Body of pancreas (tissue), 4 donors: Measurements from ENCODE around the gene KCTD5.
"Not testable (repeated sequence)": the region's sequence is repeated elsewhere in the genome, so short reads cannot be mapped to it uniquely, and the experiment has no call there.

Experiments
- POLR2A ChIP-seq, 3 donors: fragments of 450-650 bp; IDR thresholded peaks; one replicate each; pipeline ENCODE4 v1.6.1; 2016; ENCODE audit warnings: antibody characterized with exemption in 3 of 3, mild to moderate bottlenecking in 2 of 3
- TF ChIP-seq, protein P1 (sequence below), 7 experiments: fragments of 450-650 bp in 4 of 7; fragments of 200-600 bp in 3 of 7; sonication (generic) in 3 of 7; IDR thresholded peaks; one replicate each; pipeline ENCODE4 v1.5.1; 2016 to 2019; ENCODE audit warnings: antibody characterized with exemption in 7 of 7

DNA sequence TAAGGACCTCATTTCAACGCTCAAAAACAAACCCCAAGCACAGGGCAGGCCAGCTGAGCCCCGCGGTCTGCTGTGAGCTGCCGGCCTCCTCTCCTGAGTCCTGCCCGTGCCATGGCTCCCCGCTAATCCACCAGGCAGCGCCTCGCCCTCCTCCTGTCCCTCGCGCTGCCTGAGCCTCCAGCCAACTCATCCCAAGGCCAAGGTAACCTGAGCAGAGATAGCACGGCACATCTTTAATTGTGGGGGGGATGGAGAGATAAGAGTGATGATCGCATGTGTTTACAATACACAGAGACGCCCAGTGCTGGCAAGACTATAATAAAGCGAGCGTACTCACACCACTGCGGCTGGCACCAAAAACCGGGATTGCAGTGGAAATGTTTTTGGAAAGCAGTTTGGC lies 39.8 kb upstream of the KCTD5 start:
- TF ChIP-seq, protein P1, sequence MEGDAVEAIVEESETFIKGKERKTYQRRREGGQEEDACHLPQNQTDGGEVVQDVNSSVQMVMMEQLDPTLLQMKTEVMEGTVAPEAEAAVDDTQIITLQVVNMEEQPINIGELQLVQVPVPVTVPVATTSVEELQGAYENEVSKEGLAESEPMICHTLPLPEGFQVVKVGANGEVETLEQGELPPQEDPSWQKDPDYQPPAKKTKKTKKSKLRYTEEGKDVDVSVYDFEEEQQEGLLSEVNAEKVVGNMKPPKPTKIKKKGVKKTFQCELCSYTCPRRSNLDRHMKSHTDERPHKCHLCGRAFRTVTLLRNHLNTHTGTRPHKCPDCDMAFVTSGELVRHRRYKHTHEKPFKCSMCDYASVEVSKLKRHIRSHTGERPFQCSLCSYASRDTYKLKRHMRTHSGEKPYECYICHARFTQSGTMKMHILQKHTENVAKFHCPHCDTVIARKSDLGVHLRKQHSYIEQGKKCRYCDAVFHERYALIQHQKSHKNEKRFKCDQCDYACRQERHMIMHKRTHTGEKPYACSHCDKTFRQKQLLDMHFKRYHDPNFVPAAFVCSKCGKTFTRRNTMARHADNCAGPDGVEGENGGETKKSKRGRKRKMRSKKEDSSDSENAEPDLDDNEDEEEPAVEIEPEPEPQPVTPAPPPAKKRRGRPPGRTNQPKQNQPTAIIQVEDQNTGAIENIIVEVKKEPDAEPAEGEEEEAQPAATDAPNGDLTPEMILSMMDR (IDR thresholded peaks at IDR 0.05) = not testable (repeated sequence)
- not testable (repeated sequence) for TF ChIP-seq POLR2A (IDR thresholded peaks at IDR 0.05)
